ENCODE data around the gene VPS11. TPM values are rescaled to one million over a fixed set of nuclear protein-coding genes. Genes with fewer than 3 reads are reported as not detected.

VPS11 gene
- total RNA-seq, 2 donors from 2014 or later: 23.0 to 24.1 TPM

DNA sequence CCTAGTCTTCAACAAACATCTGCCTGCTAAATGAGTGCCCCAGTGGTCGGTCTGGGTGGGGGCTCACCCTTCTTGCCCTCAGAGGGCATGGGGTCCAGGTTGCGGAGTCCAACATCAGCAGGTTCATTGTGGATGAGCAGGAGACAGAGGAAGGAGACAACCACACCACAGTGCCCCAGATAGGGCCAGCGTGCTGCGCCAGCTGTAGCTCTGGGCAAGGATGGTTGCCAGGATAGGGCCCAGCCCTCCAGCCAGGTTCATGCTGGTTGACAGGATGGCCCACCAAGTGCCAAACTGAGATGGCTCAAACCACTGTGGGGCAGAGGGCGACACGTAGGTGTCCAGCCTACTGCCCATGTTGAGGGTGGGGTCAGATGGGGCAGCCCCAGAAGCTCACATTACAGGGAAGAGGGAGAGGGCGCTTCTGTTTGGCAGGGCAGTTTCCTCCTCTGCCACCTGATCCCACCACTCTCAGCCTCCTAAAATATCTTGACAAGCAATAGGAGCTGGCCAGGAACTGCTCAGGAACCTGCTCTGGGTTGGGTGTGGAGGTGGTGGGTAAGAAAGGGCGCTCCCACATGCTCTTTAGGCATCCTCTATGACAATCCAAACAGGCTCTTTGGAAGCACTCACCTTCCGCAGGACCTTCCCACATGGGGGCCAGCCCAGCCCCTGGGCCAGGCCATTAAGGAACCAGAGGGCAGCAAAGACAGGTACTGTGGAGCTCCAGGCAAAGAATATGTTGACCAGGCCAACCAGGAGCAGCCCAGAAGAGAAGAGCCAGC is 39.9 kb upstream of the VPS11 start:
- H3K9me3 ChIP-seq: no peaks in the 10 kb centered on the region
- H3K27me3 ChIP-seq: no peaks in the 10 kb centered on the region
- no peak overlapping the region for H3K27ac ChIP-seq
- intact Hi-C loops (cut with DNase I): no loop called here
- H3K36me3 ChIP-seq: no peaks in the 10 kb centered on the region
- no peak for DNase-seq
- peaks cover 5% of the 10 kb centered on the region for H3K4me1 ChIP-seq
- H3K4me3 ChIP-seq: no peak overlapping the region
- H3K9ac ChIP-seq (ENCODE audit: low read depth in 2 of 2, low read length in 2 of 2): peak overlapping the region in 1 of 2 donors; percentile 87
- TF ChIP-seq, protein P1, sequence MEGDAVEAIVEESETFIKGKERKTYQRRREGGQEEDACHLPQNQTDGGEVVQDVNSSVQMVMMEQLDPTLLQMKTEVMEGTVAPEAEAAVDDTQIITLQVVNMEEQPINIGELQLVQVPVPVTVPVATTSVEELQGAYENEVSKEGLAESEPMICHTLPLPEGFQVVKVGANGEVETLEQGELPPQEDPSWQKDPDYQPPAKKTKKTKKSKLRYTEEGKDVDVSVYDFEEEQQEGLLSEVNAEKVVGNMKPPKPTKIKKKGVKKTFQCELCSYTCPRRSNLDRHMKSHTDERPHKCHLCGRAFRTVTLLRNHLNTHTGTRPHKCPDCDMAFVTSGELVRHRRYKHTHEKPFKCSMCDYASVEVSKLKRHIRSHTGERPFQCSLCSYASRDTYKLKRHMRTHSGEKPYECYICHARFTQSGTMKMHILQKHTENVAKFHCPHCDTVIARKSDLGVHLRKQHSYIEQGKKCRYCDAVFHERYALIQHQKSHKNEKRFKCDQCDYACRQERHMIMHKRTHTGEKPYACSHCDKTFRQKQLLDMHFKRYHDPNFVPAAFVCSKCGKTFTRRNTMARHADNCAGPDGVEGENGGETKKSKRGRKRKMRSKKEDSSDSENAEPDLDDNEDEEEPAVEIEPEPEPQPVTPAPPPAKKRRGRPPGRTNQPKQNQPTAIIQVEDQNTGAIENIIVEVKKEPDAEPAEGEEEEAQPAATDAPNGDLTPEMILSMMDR (IDR thresholded peaks at IDR 0.05): no peak

DNA sequence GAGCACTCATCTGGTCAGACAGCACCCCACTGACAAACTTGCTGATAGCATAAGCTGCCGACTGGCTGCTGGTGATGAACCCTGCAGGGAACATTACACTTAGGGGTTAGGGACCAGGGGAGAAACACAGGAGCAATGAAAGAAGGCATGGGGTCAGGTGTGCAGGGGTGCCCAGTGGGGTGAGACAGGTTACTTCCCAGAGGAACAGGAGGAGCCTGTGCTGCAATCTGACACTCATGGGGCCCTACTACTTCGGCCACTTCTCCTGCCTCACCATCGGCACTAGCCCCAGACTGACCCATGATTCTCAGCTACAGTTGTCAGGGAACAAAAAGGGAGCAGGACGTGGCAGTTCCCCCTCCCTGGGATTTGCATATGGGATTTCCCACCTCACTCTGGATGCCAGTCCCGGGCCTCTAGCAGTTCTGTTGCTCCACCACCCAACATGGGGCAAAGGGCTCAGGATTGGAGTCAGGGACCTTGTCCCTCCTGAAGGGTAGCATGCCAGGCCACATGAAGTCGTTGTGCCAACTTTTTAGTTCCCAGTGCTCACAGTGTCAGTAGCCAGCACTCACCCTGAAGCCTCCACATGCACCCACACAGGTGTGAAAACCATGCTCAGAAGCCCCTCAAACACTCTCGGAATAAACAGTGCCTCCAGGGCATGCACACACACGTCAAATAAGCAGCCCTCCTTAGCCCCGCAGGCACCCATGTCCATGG is 39.1 kb upstream of the VPS11 start:
- intact Hi-C loops (cut with DNase I): no loop called here
- Histone ChIP-seq H3K9ac (ENCODE audit: low read depth in 2 of 2, low read length in 2 of 2) (peak overlapping the region in 1 of 2 donors; percentile 87), H3K36me3 (no peaks in the 10 kb centered on the region), H3K4me1 (peaks cover 5% of the 10 kb centered on the region), H3K4me3 (peak overlapping the region; percentile 15), H3K27me3 (no peaks in the 10 kb centered on the region), H3K27ac (peak overlapping the region; percentile 75), H3K9me3 (no peaks in the 10 kb centered on the region)
- TF ChIP-seq, protein P1 (IDR thresholded peaks at IDR 0.05): no peak
- no peak for DNase-seq

DNA sequence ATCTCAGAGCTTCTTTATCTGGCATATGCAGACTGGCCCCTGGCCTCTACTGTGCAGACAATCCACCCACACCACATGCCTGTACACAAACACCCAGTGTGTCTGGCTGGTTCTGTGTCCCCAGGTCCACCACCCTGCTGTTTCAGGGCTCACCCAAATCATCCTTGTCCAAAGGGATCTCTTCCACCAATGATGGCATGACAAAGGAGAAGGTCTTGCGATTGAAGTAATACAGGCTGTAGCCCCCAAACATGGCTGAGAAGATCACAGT is 38.6 kb upstream of the VPS11 start:
- Histone ChIP-seq H3K4me3 (peak overlapping the region; percentile 15), H3K27ac (peak overlapping the region; percentile 75), H3K4me1 (peaks cover 5% of the 10 kb centered on the region), H3K27me3 (no peaks in the 10 kb centered on the region), H3K9me3 (no peaks in the 10 kb centered on the region), H3K9ac (ENCODE audit: low read depth in 2 of 2, low read length in 2 of 2) (peak overlapping the region in 1 of 2 donors; percentile 87), H3K36me3 (no peaks in the 10 kb centered on the region)
- TF ChIP-seq, protein P1 (IDR thresholded peaks at IDR 0.05): no peak
- no peak for DNase-seq
- intact Hi-C loops (cut with DNase I): no loop called here

- TF ChIP-seq, protein P1 (IDR thresholded peaks at IDR 0.05): no peak
- intact Hi-C loops (cut with DNase I): no loop called here
- Histone ChIP-seq H3K9ac (ENCODE audit: low read depth in 2 of 2, low read length in 2 of 2) (peak overlapping the region; percentile 87 to 92), H3K27me3 (no peaks in the 10 kb centered on the region), H3K4me3 (peak overlapping the region; percentile 58), H3K4me1 (peaks cover 5% of the 10 kb centered on the region), H3K36me3 (no peaks in the 10 kb centered on the region), H3K9me3 (no peaks in the 10 kb centered on the region), H3K27ac (peak overlapping the region; percentile 75)
- DNase-seq: peak; percentile 91
Observed at GRCh38 chr11:119029340-119030028, 38.1 kb upstream of the VPS11 start.

- Histone ChIP-seq H3K4me3 (peak overlapping the region; percentile 58), H3K36me3 (no peaks in the 10 kb centered on the region), H3K27ac (peak overlapping the region; percentile 75), H3K4me1 (peaks cover 3% of the 10 kb centered on the region), H3K27me3 (no peaks in the 10 kb centered on the region), H3K9ac (ENCODE audit: low read depth in 2 of 2, low read length in 2 of 2) (peak overlapping the region; percentile 87 to 92), H3K9me3 (no peaks in the 10 kb centered on the region)
- no peak for DNase-seq
- TF ChIP-seq, protein P1 (IDR thresholded peaks at IDR 0.05): no peak
- intact Hi-C loops (cut with DNase I): no loop called here
Observed at GRCh38 chr11:119030029-119030328, 37.6 kb upstream of the VPS11 start.

Measured in colonic mucosa (tissue), 4 donors.